ENCODE data around the gene KLHL17.
A peak's percentile ranks its signal among the peaks of the same experiment; 100 is the strongest.

The KLHL17 gene

GRCh38 chr1:952603-953002 is 7.8 kb upstream of the KLHL17 start:
- DNase-seq = no peak

- DNase-seq = no peak
These were observed 6.7 kb upstream of the KLHL17 start for GRCh38 chr1:953524-954320.

- DNase-seq = no peak
These were observed 5.5 kb upstream of the KLHL17 start for GRCh38 chr1:954927-955326.

- DNase-seq = no peak
These were observed 4.9 kb upstream of the KLHL17 start for GRCh38 chr1:955474-955873.

GRCh38 chr1:956636-957035 is 3.7 kb upstream of the KLHL17 start:
- DNase-seq = no peak

GRCh38 chr1:958823-959730 is 1.3 kb upstream of the KLHL17 start, which contains the start of gene NOC2L:
TSS of gene NOC2L (minus strand) at chr1:959256. CDS start at chr1:959240, 16 bp downstream.
- DNase-seq = peak; percentile 46 to 71

GRCh38 chr1:959731-960362 is 537 bp upstream of the KLHL17 start:
- DNase-seq = no peak

GRCh38 chr1:961132-961669 is 817 bp downstream of the KLHL17 start:
- no peak for DNase-seq

- no peak for DNase-seq
These were observed 2.3 kb downstream of the KLHL17 start for GRCh38 chr1:962381-963300.

GRCh38 chr1:963301-963651 is 2.9 kb downstream of the KLHL17 start:
- no peak for DNase-seq

GRCh38 chr1:963746-964525 is 3.6 kb downstream of the KLHL17 start:
- DNase-seq = no peak

GRCh38 chr1:964691-965525 is 4.5 kb downstream of the KLHL17 start:
- DNase-seq = no peak

GRCh38 chr1:965526-966134 is 5.2 kb downstream of the KLHL17 start:
- DNase-seq = no peak

- DNase-seq = no peak
These were observed 5.8 kb downstream of the KLHL17 start, which contains the start of gene PLEKHN1 for GRCh38 chr1:966135-966703. TSS of gene PLEKHN1 (plus strand) at chr1:966482. CDS start at chr1:966532, 50 bp downstream.

GRCh38 chr1:966704-967300 is 6.4 kb downstream of the KLHL17 start:
- DNase-seq = no peak

- DNase-seq = no peak
These were observed 7.3 kb downstream of the KLHL17 start for GRCh38 chr1:967466-968343.

GRCh38 chr1:969260-969855 is 9.0 kb downstream of the KLHL17 start:
- no peak for DNase-seq

Data from NCI-H524 (cell line).